GM21423 (cell line): ENCODE results near the gene DPPA2.

Experiments used
- ATAC-seq: cut with Tn5 transposase; IDR thresholded peaks from one replicate; pipeline ENCODE4 v1.9.1; 2021; ENCODE audit warnings: mild to moderate bottlenecking, moderate library complexity; ENCODE audit not compliant: unreplicated experiment

DPPA2 gene

DNA sequence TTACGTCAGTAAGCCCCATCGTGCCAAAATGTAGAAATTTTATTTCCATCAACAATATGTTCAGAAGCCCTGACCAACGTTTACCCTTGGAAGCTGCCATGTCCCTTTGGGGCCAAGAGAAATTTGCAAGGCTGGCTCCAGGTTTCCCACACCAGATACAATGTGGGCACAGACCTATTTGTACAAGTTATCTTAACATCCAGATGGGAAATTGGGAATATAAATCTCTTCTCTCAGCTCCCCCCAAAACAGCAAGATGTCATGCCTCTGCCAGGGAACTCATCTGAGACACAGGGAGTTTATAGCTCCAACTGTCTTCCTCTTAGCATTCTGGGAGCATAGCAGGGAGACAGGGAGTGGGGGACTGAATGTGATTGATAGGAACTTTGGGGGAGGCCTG lies 9.3 kb upstream of the DPPA2 start:
- ATAC-seq: no peak

DNA sequence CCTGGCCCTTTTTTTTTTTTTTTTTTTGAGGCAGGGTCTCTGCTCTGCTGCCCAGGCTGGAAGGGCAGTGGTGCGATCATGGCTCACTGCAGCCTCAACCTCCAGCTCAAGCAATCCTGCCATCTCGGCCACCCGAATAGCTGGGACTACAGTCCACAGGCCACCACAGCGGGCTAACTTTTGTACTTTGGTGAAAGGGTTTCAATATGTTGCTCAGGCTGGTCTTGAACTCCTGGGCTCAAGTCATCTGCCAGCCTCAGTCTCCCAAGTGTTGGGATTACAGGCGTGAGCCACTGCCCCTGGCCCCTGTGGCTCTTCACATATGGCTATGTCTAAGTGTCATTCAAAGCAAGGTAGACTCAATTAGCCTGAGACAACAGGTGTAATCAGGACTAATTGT lies 8.8 kb upstream of the DPPA2 start:
- ATAC-seq: no peak

DNA sequence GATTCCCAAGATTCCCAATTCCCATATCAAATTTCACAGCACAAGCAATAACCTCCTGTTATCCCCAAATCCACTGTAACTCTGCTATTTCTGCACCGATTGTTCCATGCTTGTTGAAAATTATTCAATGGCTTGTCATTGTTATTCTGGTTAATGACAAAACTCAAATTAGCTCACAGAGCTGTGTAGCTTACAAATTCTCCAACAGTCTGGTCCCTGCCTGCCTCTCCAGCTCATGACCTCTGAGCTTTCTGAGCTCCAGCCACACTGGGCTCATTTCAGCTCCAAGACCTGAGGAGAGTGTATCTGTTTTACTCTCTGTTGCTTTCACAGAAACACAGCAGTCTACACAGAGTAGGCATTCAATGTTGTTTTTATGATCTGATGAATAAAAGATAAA lies 3.3 kb downstream of the DPPA2 start:
- ATAC-seq: no peak

DNA sequence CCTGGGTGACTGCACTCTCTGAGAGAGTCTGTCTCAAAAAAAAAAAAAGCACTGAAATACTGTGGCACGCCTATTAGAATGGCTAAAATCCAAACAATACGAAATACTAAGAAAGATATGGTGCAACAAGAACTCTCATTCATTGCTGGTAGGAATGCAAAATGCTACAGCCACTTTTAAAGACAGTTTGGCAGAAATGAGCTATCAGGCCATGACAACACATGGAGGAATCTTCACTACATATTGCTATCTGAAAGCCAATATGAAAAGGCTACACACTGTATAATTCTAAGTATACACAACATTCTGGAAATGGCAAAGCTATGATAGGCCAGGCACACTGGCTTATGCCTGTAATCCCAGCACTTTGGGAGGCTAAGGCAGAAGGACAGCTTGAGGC lies 18.8 kb downstream of the DPPA2 start:
- ATAC-seq: no peak

DNA sequence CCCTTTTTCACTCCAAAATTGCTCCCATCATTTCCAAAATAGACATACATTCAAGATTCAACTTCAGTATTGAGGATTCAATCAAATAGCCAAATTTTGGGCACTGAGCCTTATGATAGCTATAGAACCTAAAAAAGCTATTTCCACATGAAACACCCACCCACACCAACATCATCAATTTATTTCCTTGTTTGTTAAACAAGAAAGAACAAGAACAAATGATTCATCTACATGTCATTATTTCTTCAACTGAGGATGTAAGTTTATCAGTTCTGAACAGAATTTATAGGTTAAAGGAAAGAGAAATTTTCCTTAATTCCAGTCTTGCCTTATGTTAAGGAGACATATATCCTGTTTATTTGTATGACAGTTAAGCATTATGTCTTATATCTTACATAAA lies 32.2 kb downstream of the DPPA2 start:
- ATAC-seq: no peak

DNA sequence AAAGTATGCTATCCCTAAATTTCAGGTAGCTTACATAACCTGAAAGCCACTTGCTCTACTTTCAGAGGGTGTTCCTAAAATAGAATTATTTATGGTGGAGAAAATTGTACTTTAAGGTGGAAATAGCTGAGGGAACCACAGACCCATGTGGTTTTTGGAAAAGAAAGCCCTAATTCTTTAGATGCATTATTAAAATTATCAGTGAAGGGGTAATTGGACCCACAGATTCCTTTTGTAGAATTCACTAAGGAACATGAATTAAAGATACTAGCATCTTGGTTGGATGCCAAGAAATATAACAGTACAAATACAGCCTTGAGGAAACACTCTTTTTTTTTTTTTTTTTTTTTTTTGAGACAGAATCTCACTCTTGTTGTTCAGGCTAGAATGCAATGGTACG lies 37.8 kb downstream of the DPPA2 start:
- no peak for ATAC-seq

DNA sequence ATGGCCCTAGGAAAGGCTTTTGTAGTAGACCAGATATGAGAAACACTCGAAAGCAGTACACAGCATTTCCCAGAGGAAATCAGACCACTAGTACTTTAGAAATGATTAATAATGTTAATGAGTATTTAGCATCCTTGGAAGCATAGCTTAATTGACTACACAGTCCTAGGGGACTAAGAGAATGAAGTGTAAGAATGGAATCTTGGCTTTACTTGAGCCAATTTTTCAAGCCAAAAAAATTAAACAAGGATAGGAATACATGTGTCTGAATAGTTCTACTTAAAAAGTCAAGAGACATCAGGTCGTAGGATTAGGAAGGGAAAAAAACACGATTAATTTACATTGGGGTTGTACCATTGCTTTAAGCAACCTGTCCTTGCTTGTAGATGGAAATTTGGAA lies 38.2 kb downstream of the DPPA2 start:
- ATAC-seq: no peak

DNA sequence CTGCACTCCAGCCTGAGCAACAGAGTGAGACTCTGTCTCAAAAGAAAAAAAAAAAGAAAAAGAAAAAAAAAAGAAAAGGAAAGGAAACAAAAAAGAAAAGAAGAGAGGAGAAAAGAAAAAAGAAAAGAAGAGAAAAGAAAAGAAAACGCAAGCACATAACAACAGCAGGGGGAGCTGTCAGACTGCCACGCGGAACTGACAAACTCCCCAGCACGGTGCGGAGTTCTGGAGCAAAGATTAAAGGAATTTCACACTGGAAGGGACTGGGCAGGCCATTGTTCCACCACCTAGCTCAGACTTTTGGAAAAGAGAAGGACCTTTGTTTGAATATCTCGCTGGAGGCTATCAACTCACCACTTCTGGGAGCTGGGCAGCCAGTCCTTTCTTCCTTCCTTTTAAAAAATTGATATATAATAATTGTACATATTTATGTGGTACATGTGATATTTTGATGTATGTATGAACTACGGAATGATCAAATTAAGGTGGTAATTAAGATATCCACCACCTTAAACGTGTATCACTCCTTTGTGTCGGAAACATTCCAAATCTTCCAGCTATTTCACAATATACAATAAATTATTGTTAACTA lies 40.5 kb downstream of the DPPA2 start:
- ATAC-seq: no peak

DNA sequence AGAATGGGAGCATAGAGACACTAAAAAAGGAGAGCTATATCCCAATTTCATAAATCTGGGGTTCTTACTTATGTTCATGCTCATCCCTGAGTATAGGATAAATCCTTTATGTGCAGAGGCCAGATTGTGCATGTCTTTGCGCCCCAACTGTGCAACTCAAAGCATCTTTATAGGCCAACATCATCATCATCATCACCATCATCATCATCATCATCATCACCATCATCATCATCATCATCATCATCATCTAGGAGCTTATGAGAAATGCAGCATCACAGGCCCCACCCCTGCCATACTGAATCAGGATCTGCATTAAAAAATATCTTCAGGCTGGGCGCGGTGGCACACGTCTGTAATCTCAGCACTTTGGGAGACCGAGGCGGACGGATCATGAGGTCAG lies 45.5 kb downstream of the DPPA2 start:
- ATAC-seq: no peak

DNA sequence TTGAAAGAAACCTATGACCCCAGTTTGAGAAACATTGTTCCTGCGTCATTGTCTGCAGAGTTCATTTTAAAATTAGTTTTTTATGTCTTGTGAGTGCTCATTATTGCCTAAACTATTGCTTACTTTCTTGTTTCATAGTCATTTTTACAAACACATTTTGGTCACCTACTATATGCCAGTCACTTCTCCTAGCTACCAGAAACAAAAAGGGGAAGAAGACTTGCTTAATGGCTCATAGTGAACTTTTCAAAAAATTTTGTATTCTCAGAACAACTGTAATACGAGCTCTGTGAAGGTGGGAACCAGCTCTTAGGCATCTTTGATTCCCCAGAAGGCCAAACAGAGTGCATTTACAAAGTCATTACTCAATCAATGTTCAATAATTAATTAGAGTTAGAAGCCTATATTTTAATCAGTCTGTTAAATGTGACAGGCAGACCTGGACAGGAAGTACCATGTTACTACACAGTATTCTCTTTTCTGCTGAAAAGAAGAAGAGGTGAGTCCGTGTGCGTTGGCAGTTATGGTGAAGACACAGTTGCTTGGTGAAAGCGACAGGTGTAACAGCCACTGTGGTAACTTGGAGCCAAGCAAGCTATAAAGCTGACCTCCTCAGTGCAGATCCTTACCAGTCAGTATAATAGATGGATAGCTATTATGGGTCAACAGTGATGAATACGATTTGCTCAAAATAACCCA lies 46.6 kb downstream of the DPPA2 start:
- ATAC-seq: no peak

DNA sequence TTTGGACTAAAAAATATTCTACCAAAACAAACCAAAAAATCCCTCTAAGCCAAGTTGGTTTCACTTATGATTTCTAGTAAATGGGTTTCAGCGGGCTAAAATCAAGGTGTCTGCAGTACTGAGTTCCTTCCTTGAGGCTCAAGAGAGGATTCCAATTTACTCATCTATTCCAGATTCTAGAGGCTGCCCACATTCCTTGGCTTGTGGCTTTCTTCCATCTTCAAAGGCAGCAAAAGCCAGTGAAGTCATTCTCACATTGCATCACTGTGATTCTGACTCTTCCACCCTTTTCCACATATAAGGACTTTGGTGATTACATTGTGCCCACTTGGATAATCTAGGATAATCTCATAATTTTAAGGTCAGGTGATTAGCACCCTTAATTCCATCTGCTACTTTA lies 48.1 kb downstream of the DPPA2 start:
- ATAC-seq: no peak

DNA sequence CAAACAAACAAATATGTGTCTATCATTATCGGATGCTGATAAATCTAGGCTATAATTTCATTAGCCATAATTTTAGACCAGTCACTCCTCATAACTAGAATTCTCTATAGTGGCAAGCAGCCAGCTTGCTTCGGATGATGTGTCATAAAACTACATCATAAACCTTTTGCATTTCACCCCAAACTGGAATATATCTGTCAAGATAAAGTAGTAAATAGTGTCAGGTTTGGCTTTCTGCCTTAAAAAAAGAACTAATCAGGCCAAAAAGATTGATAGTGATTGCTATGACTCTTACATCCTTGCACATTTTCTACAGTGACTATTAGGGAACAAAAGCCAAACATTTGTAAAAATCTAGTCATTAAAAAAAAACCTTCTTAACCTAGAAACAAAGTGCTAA lies 51.0 kb downstream of the DPPA2 start:
- no peak for ATAC-seq

DNA sequence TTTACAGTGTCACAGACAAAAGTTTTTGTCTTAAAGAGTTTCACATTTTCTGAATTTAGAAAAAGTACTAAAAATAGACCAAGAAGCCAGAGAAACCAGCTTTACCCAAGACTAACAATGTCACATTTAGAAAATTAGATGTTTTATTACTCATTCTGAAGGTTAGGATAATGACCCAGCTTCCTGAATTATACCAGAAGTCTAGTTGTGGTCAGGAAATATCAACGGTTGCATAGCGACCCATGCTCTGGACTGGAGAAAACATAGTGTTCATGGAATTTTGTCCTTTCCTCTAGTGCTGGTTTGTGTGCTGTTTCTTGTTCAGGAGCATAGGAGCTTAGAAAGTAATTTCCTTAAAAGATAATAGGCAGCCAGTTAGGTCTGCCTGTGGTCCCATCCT lies 59.0 kb downstream of the DPPA2 start:
- ATAC-seq: no peak

DNA sequence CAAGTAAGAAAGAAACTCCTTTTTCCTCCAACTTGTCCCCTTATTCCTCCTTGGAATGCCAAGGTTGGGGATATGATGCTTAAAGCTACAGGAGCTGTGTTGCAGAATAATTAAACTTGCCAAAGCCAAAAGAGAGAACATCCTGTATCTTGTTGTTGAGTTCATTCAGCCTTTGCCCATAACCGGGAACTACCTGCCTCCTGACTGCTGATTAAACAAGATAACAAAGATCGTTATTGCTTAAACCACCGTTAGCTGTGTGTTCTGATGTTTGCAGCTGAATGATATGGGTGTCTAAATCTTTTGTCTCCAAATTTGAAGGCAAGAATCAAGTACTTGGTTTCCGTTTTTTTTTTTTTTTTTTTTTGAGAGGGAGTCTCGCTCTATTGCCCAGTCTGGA lies 61.5 kb downstream of the DPPA2 start:
- no peak for ATAC-seq

DNA sequence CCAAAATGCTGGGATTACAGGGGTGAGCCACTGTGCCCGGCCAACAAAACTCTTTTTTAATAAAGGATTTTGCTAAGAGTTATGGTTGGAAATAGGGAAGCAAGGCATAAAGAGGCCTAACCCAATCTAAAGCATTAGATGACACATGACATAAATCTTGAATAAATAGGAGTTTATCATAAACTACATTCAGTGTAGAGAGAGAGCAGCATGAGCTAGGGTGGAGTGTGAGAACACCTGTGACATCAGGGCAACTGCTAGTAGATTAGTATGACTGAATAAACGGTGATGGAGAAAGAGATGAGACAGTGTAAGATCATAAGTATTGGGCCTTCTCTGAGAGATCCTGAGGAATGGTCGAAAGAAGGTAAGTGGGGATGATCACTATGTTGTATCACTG lies 63.7 kb downstream of the DPPA2 start:
- ATAC-seq: no peak
